HCEC 1CT (cell line): ENCODE measurements around the gene ARFGAP2.
A peak's percentile ranks its signal among the peaks of the same experiment; 100 is the strongest.

ENCODE experiments used
- DNase-seq: peaks from one replicate; pipeline ENCODE4 v3.0.0-alpha.2; 2017

Gene ARFGAP2

GRCh38 chr11:47186700-47187695 is 10.3 kb upstream of the ARFGAP2 start:
- peak; percentile 54 for DNase-seq

GRCh38 chr11:47186076-47186699 is 9.5 kb upstream of the ARFGAP2 start, which contains the start of gene PACSIN3:
Gene PACSIN3 (minus strand): TSS chr11:47186434. CDS start chr11:47182727, 3,707 bp downstream.
- DNase-seq = peak; percentile 32

- peak; percentile 40 for DNase-seq
These were observed 8.8 kb upstream of the ARFGAP2 start for GRCh38 chr11:47185305-47186075.

- no peak for DNase-seq
These were observed 8.1 kb upstream of the ARFGAP2 start for GRCh38 chr11:47184711-47185304.

GRCh38 chr11:47183969-47184368 is 7.3 kb upstream of the ARFGAP2 start:
- DNase-seq = no peak

GRCh38 chr11:47183031-47183856 is 6.6 kb upstream of the ARFGAP2 start:
- DNase-seq = no peak

DNA sequence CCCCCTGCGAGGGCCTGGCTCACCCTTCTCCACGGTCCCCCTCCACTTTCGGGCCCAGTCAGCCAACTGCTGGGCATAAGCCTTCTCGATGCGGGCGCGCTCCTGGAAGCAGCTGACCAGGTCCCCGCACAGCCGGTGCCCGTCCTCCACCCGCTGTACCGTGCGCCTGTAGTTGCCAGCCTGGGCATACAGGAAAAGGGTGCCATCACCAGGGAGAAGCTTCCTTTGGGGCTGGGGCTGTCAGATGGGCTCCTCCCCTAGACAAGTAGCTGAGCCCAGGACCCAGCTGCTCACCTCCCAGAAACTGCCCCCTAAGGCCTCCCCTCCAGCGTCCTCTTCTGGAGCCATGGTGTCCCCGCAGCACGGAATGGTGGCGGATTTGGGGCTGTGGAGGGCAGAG is 5.7 kb upstream of the ARFGAP2 start:
- no peak for DNase-seq

DNA sequence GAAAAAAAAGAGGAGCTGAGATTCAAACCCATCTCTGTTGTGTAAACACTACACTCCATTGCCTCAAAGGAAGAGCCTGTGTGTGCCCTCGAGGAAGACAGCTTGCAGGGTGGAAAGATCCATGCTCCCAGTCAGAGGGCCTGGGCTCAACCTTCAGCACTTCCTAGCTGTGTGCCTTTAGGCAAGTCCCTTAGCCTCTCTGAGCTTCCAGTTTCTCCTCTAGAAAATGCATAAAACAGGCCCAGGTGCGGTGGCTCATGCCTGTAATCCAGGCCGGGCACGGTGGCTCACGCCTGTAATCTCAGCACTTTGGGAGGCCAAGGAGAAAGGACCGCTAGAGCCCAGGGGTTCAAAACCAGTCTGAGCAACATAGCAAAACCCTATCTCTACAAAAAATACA is 4.6 kb upstream of the ARFGAP2 start:
- DNase-seq = no peak

DNA sequence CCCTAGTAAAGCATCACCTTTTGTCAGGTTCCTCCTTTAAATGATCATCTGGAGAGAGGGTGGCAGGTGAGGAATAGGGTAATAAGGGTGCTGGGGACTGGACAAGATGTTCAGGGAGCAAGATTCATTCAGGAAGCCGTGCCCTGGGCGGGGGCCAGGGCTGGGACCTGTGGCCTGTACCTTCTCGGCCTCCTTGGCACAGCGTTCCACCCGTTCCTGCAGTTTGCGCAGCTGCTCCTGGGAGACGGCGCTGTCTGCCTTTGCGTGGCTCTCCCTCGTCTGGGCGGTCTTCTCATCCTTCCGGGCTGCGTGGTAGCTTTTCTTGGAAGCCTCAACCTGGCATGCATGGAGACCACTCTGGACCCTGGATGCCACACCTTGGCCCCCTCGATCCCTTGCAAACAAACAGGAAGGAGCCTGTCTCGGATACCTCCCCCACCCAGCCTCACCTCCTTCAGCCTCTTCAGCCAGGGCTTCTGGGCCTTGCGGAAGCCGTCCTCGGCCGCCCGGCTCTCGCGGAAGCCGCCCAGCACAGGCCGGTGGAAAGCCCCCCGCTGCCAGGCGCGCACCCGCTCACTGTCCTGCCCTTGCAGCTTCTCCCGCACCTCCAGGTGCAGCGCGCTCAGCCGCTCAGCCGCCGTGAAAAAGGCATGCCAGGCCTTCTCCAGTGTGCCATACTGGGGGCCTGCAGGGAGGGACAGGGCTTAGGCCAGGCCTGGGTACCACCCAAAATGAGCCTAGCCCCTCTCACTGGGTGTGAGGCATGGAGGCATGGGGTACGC is 3.5 kb upstream of the ARFGAP2 start:
- DNase-seq = no peak

DNA sequence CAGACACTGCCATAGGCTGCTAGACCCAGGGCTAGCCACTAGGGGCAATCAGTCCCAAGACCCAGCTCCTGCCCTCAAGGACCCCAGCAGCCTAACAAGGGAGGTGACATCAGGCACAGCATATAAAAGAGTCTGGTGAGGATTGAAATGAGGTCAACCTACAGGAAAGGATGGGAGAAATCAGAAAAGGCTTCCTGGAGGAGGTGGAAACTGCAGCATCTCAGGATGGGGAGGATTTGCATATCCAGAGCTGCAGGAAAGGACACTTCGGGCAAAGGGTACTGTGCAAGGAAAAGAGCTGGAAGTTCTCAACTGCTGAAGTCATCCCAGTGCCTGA is 2.9 kb upstream of the ARFGAP2 start:
- peak; percentile 43 for DNase-seq

- DNase-seq = no peak
These were observed 2.3 kb upstream of the ARFGAP2 start for GRCh38 chr11:47178737-47179654.

GRCh38 chr11:47178316-47178715 is 1.6 kb upstream of the ARFGAP2 start:
- no peak for DNase-seq

DNA sequence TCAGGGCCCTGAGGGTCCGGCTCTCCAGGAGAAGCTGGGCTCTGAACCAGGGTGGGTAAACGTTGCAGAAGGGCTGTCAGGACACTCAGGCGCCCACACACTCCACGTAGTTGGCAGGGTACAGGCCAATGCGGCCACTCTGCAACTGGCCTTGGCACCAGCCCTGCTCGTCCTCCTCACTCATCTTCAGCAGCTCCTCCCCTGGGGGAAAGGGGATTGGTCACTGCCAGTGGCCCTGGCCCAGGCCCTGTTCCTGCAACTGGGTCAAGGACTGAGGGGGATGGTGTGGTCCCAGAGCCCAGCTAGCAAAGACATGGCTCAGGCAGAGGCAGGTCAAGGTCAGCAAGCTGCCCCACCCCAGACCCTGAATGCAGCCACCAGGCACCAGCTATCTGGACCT is 1.2 kb upstream of the ARFGAP2 start:
- no peak for DNase-seq

- peak; percentile 77 for DNase-seq
These were observed 658 bp upstream of the ARFGAP2 start for GRCh38 chr11:47177229-47177845.

DNA sequence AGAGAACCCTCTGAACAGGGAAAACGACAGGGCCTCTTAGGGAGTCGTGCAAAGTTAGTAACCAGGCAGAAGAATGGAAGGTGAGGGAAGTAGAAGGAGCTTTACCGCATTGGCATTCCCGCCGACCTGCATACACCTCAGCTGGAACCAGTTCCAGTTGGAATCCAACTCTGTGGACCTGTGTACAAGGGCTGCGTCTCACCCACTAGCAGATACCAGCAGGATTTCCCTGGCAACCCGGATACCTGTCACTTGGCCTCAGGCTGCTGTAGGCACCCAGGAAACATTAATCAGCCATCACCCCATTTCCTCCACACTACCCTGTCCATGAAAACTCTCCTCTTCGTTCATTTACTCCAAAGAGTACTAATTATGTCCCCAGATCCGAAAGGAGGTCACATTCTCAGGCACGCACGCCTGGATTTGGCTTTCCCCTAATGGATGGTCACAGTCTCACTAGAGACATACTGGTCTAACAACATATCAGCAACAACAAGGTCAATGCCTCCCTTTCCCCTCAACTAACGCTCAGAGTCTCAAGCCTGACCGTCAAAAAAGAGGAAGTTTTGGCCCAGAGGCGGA is 842 bp downstream of the ARFGAP2 start:
- DNase-seq = no peak

DNA sequence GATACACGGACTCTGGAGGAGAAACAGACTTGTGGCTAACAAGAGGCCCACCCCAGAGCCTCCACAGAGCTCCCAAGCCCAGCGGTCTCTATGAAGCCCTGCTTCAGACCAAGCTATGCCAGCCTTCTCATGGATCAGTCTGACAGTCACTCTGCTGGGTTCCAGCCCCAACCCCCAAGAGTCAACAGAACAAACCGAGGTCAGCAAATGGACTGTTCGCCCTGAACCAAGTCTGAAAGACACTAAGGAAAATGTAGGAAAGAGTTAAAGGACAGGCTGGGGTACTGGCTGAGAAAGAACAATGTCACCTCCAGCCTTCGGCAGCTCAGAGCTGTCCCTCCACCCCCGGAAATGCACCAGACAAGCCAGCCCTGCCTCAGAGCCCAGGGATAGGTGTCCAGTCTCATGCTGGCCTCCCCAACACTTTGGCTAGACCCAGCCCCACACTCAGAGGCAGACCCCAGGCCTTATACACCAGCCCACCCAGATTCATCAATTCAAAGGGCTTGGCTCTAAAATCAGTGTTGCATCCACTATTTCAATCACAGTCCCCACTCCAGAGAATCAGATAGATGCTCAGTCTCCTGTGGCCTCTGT is 3.8 kb downstream of the ARFGAP2 start:
- DNase-seq = no peak

- DNase-seq = no peak
These were observed 4.8 kb downstream of the ARFGAP2 start for GRCh38 chr11:47171856-47172255.

- DNase-seq = no peak
These were observed 5.4 kb downstream of the ARFGAP2 start for GRCh38 chr11:47171061-47171838.
